Liver (tissue), 9 donors: ENCODE results near the gene PEX6. TPM values are rescaled to one million over a fixed set of nuclear protein-coding genes. Genes with fewer than 3 reads are reported as not detected.

Experiments
- DNase-seq: peaks from one replicate; pipeline ENCODE4 v3.0.0-alpha.2; 2017; ENCODE audit warnings: low spot score
- H3K27ac ChIP-seq, 2 donors: one replicate each; pipeline ENCODE4 v1.7.0; 2013; ENCODE audit warnings: inconsistent platforms in 2 of 2, low read length in 2 of 2, control low read depth in 1 of 2, low read depth in 1 of 2, mild to moderate bottlenecking in 1 of 2
- H3K27me3 ChIP-seq, 4 donors: one replicate each; pipeline versions ENCODE4 v1.6.1 to v1.7.0; 2013; ENCODE audit warnings: low read length in 3 of 4, inconsistent platforms in 1 of 4, mild to moderate bottlenecking in 1 of 4, moderate library complexity in 1 of 4; ENCODE audit not compliant: control insufficient read depth in 4 of 4, insufficient read depth in 4 of 4
- H3K36me3 ChIP-seq, 4 donors: one replicate each; pipeline versions ENCODE4 v1.6.1 to v1.7.0; 2013; ENCODE audit warnings: low read length in 3 of 4, mild to moderate bottlenecking in 3 of 4, low read depth in 1 of 4, moderate library complexity in 1 of 4; ENCODE audit not compliant: control insufficient read depth in 4 of 4, insufficient read depth in 3 of 4
- H3K4me1 ChIP-seq, 4 donors: one replicate each; pipeline versions ENCODE4 v1.6.1 to v1.7.0; 2013; ENCODE audit warnings: low read length in 3 of 4, mild to moderate bottlenecking in 3 of 4, moderate library complexity in 1 of 4; ENCODE audit not compliant: control insufficient read depth in 4 of 4, insufficient read depth in 4 of 4
- H3K4me3 ChIP-seq, 3 donors: one replicate each; pipeline versions ENCODE4 v1.6.1 to v1.7.0; 2013; ENCODE audit warnings: low read length in 3 of 3, control low read depth in 1 of 3, low read depth in 1 of 3, mild to moderate bottlenecking in 1 of 3
- H3K9ac ChIP-seq, 2 donors: one replicate each; pipeline ENCODE4 v1.7.0; 2013; ENCODE audit warnings: low read length in 2 of 2, mild to moderate bottlenecking in 2 of 2, moderate library complexity in 2 of 2, control low read depth in 1 of 2, low read depth in 1 of 2
- H3K9me3 ChIP-seq, 4 donors: one replicate each; pipeline versions ENCODE4 v1.6.1 to v1.7.0; 2013; ENCODE audit warnings: low read length in 3 of 4; ENCODE audit not compliant: control insufficient read depth in 4 of 4
- ATF3 ChIP-seq: IDR thresholded peaks from 2 replicates; pipeline ENCODE4 v1.6.1; 2016; ENCODE audit warnings: antibody characterized with exemption
- CTCF ChIP-seq: fragments of 150-350 bp; IDR thresholded peaks from 2 replicates; pipeline ENCODE4 v1.5.1; 2017; ENCODE audit warnings: improper control_type of control experiment, low read depth, low read length; ENCODE audit not compliant: missing input control
- EGR1 ChIP-seq, 2 donors: IDR thresholded peaks; 2 replicates each; pipeline ENCODE4 v1.6.1; 2016 to 2018; ENCODE audit warnings: antibody characterized with exemption in 2 of 2, low read depth in 2 of 2
- FOXA1 ChIP-seq: IDR thresholded peaks from 2 replicates; pipeline ENCODE4 v1.6.1; 2016; ENCODE audit warnings: antibody characterized with exemption
- FOXA2 ChIP-seq: IDR thresholded peaks from 2 replicates; pipeline ENCODE4 v1.6.1; 2016; ENCODE audit warnings: antibody characterized with exemption
- GABPA ChIP-seq, 2 donors: IDR thresholded peaks in 1 of 2; conservative IDR thresholded peaks in 1 of 2; 2 replicates each; pipeline ENCODE4 v1.6.1; 2016; ENCODE audit warnings: antibody characterized with exemption in 2 of 2, mild to moderate bottlenecking in 1 of 2, moderate library complexity in 1 of 2
- HNF4A ChIP-seq, 2 donors: conservative IDR thresholded peaks; 2 replicates each; pipeline ENCODE4 v1.6.1; 2016; ENCODE audit warnings: antibody characterized with exemption in 2 of 2, mild to moderate bottlenecking in 2 of 2
- HNF4G ChIP-seq: IDR thresholded peaks from 2 replicates; pipeline ENCODE4 v1.6.1; 2016; ENCODE audit warnings: antibody characterized with exemption
- JUND ChIP-seq, 2 donors: IDR thresholded peaks; 2 replicates each; pipeline ENCODE4 v1.6.1; 2016; ENCODE audit warnings: antibody characterized with exemption in 2 of 2
- MAX ChIP-seq: IDR thresholded peaks from 2 replicates; pipeline ENCODE4 v1.6.1; 2016; ENCODE audit warnings: antibody characterized with exemption
- NR2F2 ChIP-seq: IDR thresholded peaks from 2 replicates; pipeline ENCODE4 v1.6.1; 2016; ENCODE audit warnings: antibody characterized with exemption
- RAD21 ChIP-seq, 2 donors: IDR thresholded peaks; 2 replicates each; pipeline ENCODE4 v1.6.1; 2016; ENCODE audit warnings: antibody characterized with exemption in 2 of 2, mild to moderate bottlenecking in 2 of 2
- REST ChIP-seq: IDR thresholded peaks from 2 replicates; pipeline ENCODE4 v1.6.1; 2016; ENCODE audit warnings: antibody characterized with exemption, mild to moderate bottlenecking
- RXRA ChIP-seq, 2 donors: IDR thresholded peaks; 2 replicates each; pipeline ENCODE4 v1.6.1; 2017 to 2018; ENCODE audit warnings: antibody characterized with exemption in 2 of 2, mild to moderate bottlenecking in 1 of 2
- SP1 ChIP-seq: IDR thresholded peaks from 2 replicates; pipeline ENCODE4 v1.6.1; 2018; ENCODE audit warnings: antibody characterized with exemption, mild to moderate bottlenecking
- TAF1 ChIP-seq: conservative IDR thresholded peaks from 2 replicates; pipeline ENCODE4 v1.6.1; 2016; ENCODE audit warnings: antibody characterized with exemption, mild to moderate bottlenecking
- YY1 ChIP-seq: IDR thresholded peaks from 2 replicates; pipeline ENCODE4 v1.6.1; 2016; ENCODE audit warnings: antibody characterized with exemption, mild to moderate bottlenecking
- ZBTB33 ChIP-seq: IDR thresholded peaks from 2 replicates; pipeline ENCODE4 v1.6.1; 2016; ENCODE audit warnings: antibody characterized with exemption
- WGBS: extraction: QIAGEN DNeasy Blood & Tissue Kit; methylation state at CpG from one replicate; pipeline ENCODE4 v1.1.7; 2013; 5-methylcytosine and 5-hydroxymethylcytosine counted together
- polyA plus RNA-seq, 2 donors: library from polyadenylated mRNA; stranded (reverse) in 1 of 2; unstranded in 1 of 2; fragments of 200-250 nt in 1 of 2; fragments of >200 nt in 1 of 2; fragmentation: Nextera tagmentation in 1 of 2; extraction: Ambion mirVana in 1 of 2; gene quantifications; one replicate each; pipeline versions ENCODE4 v1.2.1 to v1.2.3, GENCODE V29; 2013 to 2015
- total RNA-seq, 2 donors: library from RNA; depleted of rRNA; stranded (reverse); fragments of >200 nt; gene quantifications; one replicate each; pipeline ENCODE4 v1.2.3, GENCODE V29; 2014
- donor health status: healthy.
- donor health status: healthy.
- donor health status: healthy.
- donor health status: healthy.
- donor health status: healthy.

PEX6 gene
- total and polyA plus RNA-seq, 4 donors, result 5.4 to 20.7 (median 15.2) TPM

- TF ChIP-seq RXRA (IDR thresholded peaks at IDR 0.05) (no peak), FOXA1 (no peak), ATF3 (no peak), TAF1 (no peak)
Measured at GRCh38 chr6:42940493-42941045, 38.4 kb downstream of the PEX6 start (continued).

GRCh38 chr6:42939810-42940167 lies 39.2 kb downstream of the PEX6 start:
- H3K9me3 ChIP-seq, result no peaks in the 10 kb centered on the region
- WGBS, result 34% methylated on average over 4 of the region's 4 CpGs
- no peak overlapping the region for H3K9ac ChIP-seq
- DNase-seq, result no peak
- peak overlapping the region; percentile 40 to 83 for H3K27ac ChIP-seq
- H3K4me1 ChIP-seq, result peaks cover 23 to 58% (median 52%) of the 10 kb centered on the region in 4 donors
- H3K36me3 ChIP-seq, result peaks cover 0 to 21% (median 4%) of the 10 kb centered on the region in 4 donors
- no peaks in the 10 kb centered on the region for H3K27me3 ChIP-seq
- TF ChIP-seq GABPA (IDR thresholded peaks at IDR 0.05 in 1 of 2, conservative IDR thresholded peaks at IDR 0.05 in 1 of 2) (peak in 1 of 2 donors; percentile 25), EGR1 (IDR thresholded peaks at IDR 0.05; ENCODE audit: low read depth in 2 of 2) (no peak), JUND (IDR thresholded peaks at IDR 0.05) (no peak), HNF4A (conservative IDR thresholded peaks at IDR 0.05) (no peak), RXRA (IDR thresholded peaks at IDR 0.05) (peak in 1 of 2 donors; percentile 11), ATF3 (no peak), RAD21 (IDR thresholded peaks at IDR 0.05) (peak; percentile 0), SP1 (peak; percentile 65), NR2F2 (peak; percentile 19), YY1 (no peak), TAF1 (peak; percentile 42)
- H3K4me3 ChIP-seq, result no peak overlapping the region

GRCh38 chr6:42938987-42939809 lies 39.8 kb downstream of the PEX6 start:
- peak; percentile 43 for DNase-seq
- Histone ChIP-seq H3K9ac (no peak overlapping the region), H3K27me3 (no peaks in the 10 kb centered on the region), H3K27ac (peak overlapping the region; percentile 40 to 83), H3K4me1 (peaks cover 23 to 58% (median 52%) of the 10 kb centered on the region in 4 donors), H3K4me3 (peak overlapping the region in 1 of 3 donors; percentile 21), H3K36me3 (peaks cover 2 to 25% (median 5%) of the 10 kb centered on the region in 4 donors), H3K9me3 (no peaks in the 10 kb centered on the region)
- WGBS, result 43% methylated on average over 9 of the region's 9 CpGs
- TF ChIP-seq TAF1 (peak; percentile 56), FOXA1 (peak; percentile 87), ATF3 (peak; percentile 89), MAX (peak; percentile 98), REST (peak; percentile 75), JUND (IDR thresholded peaks at IDR 0.05) (peak; percentile 85 to 90), RXRA (IDR thresholded peaks at IDR 0.05) (peak; percentile 98 to 99), RAD21 (IDR thresholded peaks at IDR 0.05) (peak; percentile 39 to 68), GABPA (IDR thresholded peaks at IDR 0.05 in 1 of 2, conservative IDR thresholded peaks at IDR 0.05 in 1 of 2) (peak in 1 of 2 donors; percentile 68), SP1 (peak; percentile 100), YY1 (peak; percentile 87), CTCF (no peak), HNF4A (conservative IDR thresholded peaks at IDR 0.05) (peak; percentile 98 to 99), NR2F2 (peak; percentile 84), ZBTB33 (peak; percentile 93), HNF4G (peak; percentile 94), EGR1 (IDR thresholded peaks at IDR 0.05; ENCODE audit: low read depth in 2 of 2) (peak in 1 of 2 donors; percentile 61), FOXA2 (peak; percentile 88)
